ENCODE results near the gene ADM.

The ADM gene

DNA sequence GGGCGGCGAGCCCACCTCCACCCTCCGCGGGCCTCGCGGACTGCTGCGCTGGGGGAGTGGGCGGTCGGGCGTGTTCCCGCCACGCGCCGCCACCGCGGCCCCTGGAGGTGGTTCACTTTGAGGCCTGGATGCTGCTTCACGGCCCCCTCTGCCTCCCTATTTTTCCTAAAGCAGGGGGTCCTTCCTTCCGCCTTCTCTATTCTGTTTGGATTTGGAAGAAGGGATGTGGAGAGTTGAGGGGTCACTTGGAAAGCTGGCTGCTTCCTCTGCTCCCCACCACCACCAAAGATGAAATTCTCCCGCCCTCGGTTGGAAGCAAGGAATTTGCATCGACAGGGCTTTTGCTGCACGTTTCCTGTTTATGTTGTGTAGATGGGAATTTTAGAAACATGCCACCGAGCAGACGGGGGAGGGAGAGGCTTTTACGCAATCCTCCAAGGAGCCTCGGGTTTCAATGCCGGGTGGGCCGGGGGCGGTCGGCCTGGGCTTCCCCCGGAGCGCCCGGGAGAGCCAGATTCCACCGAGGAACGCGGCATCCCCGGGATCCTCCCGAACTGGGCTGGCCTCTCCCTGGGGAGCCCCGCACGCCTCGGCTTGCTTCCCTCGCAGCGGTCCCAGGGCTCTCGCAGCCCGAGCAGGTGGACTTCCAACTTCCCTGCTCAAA lies 10.5 kb upstream of the ADM start:
- H3K27me3 ChIP-seq (ENCODE audit: low read length): no peaks in the 10 kb centered on the region
- H3K4me3 ChIP-seq (ENCODE audit: insufficient read depth, low read length, poor library complexity, severe bottlenecking): peak overlapping the region; percentile 72
- peak overlapping the region; percentile 71 for H3K4me2 ChIP-seq (ENCODE audit: low read depth, low read length, poor library complexity, severe bottlenecking)
- peak overlapping the region; percentile 99 for H2AFZ ChIP-seq (ENCODE audit: low read depth, low read length, severe bottlenecking)
- H3K9ac ChIP-seq (ENCODE audit: low read length): peak overlapping the region; percentile 65
- H4K20me1 ChIP-seq (ENCODE audit: low read depth, low read length): no peaks in the 10 kb centered on the region
- H3K79me2 ChIP-seq (ENCODE audit: insufficient read depth, low read length): no peaks in the 10 kb centered on the region
- no peaks in the 10 kb centered on the region for H3K9me3 ChIP-seq (ENCODE audit: insufficient read depth, low read length)
- TF ChIP-seq CTCF (IDR thresholded peaks at IDR 0.05; ENCODE audit: insufficient read depth, low read length, poor library complexity, severe bottlenecking) (no peak), EZH2phosphoT487 (conservative IDR thresholded peaks at IDR 0.05; ENCODE audit: low read length) (peak; percentile 87; the same call in 1 of the 2 replicates)
- peaks cover 5% of the 10 kb centered on the region; the same call in 1 of the 2 replicates for H3F3A ChIP-seq (ENCODE audit: insufficient read depth)
- H3K36me3 ChIP-seq (ENCODE audit: low read length): no peaks in the 10 kb centered on the region
- H3K27ac ChIP-seq (ENCODE audit: low read depth, low read length): no peak overlapping the region
- H3K9me2 ChIP-seq (replicated peaks; ENCODE audit: insufficient read depth, low read length): no peaks in the 10 kb centered on the region

DNA sequence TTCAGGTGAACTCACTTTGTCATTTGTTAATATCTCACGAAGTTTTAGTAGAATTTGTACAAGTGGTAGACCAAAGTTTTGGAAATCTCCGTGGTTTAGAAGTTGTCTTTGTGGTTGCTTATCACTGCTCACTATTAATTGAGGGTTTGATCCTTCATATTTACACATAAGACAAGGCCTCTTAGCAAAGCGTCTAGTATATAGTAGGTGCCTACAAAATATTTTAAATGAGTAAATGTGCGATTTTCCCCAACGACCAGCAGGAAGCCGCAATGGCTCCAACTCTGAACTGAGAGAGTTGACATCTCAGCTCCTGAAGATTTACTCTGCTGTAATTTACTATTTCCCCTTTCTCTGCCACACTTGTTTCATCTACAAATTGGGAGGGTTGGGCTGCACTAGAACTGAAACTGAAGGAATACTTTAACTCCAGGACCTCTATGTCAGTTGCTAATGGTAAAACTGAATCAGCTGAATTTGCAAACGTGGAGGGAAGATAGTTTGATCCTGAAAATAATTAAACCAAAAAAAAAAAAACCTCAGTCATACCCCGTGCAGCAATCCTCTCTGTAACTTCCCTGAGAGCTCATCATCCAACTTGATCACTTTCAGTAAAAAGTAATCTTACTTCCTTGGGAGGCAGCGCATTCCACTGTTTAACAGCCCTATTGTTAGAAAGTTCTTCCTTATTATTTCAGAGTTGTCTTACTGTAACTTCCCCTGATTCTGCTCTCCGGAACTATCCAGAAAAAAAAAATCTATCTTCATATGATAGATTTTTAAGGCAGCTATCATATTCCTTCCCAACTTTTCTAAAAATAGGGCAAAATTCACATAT lies 9.6 kb upstream of the ADM start:
- no peaks in the 10 kb centered on the region for H3K36me3 ChIP-seq (ENCODE audit: low read length)
- no peak overlapping the region for H3K4me3 ChIP-seq (ENCODE audit: insufficient read depth, low read length, poor library complexity, severe bottlenecking)
- no peak overlapping the region for H2AFZ ChIP-seq (ENCODE audit: low read depth, low read length, severe bottlenecking)
- H3K27me3 ChIP-seq (ENCODE audit: low read length): no peaks in the 10 kb centered on the region
- no peak overlapping the region for H3K9ac ChIP-seq (ENCODE audit: low read length)
- H3K9me2 ChIP-seq (replicated peaks; ENCODE audit: insufficient read depth, low read length): no peaks in the 10 kb centered on the region
- H3K27ac ChIP-seq (ENCODE audit: low read depth, low read length): no peak overlapping the region
- TF ChIP-seq CTCF (IDR thresholded peaks at IDR 0.05; ENCODE audit: insufficient read depth, low read length, poor library complexity, severe bottlenecking) (no peak), EZH2phosphoT487 (conservative IDR thresholded peaks at IDR 0.05; ENCODE audit: low read length) (no peak)
- H3F3A ChIP-seq (ENCODE audit: insufficient read depth): peaks cover 5% of the 10 kb centered on the region; the same call in 1 of the 2 replicates
- no peaks in the 10 kb centered on the region for H4K20me1 ChIP-seq (ENCODE audit: low read depth, low read length)
- no peaks in the 10 kb centered on the region for H3K9me3 ChIP-seq (ENCODE audit: insufficient read depth, low read length)
- no peaks in the 10 kb centered on the region for H3K79me2 ChIP-seq (ENCODE audit: insufficient read depth, low read length)
- peak overlapping the region; percentile 71 for H3K4me2 ChIP-seq (ENCODE audit: low read depth, low read length, poor library complexity, severe bottlenecking)

GRCh38 chr11:10298342-10298741 lies 6.5 kb upstream of the ADM start:
- no peaks in the 10 kb centered on the region for H4K20me1 ChIP-seq (ENCODE audit: low read depth, low read length)
- H3K36me3 ChIP-seq (ENCODE audit: low read length): no peaks in the 10 kb centered on the region
- no peaks in the 10 kb centered on the region for H3K27me3 ChIP-seq (ENCODE audit: low read length)
- H3K27ac ChIP-seq (ENCODE audit: low read depth, low read length): no peak overlapping the region
- H2AFZ ChIP-seq (ENCODE audit: low read depth, low read length, severe bottlenecking): no peak overlapping the region
- no peaks in the 10 kb centered on the region for H3K79me2 ChIP-seq (ENCODE audit: insufficient read depth, low read length)
- H3K9me3 ChIP-seq (ENCODE audit: insufficient read depth, low read length): no peaks in the 10 kb centered on the region
- H3F3A ChIP-seq (ENCODE audit: insufficient read depth): no peaks in the 10 kb centered on the region
- no peak overlapping the region for H3K4me2 ChIP-seq (ENCODE audit: low read depth, low read length, poor library complexity, severe bottlenecking)
- TF ChIP-seq EZH2phosphoT487 (conservative IDR thresholded peaks at IDR 0.05; ENCODE audit: low read length): no peak
- TF ChIP-seq CTCF (IDR thresholded peaks at IDR 0.05; ENCODE audit: insufficient read depth, low read length, poor library complexity, severe bottlenecking): no peak
- H3K9me2 ChIP-seq (replicated peaks; ENCODE audit: insufficient read depth, low read length): no peaks in the 10 kb centered on the region
- H3K4me3 ChIP-seq (ENCODE audit: insufficient read depth, low read length, poor library complexity, severe bottlenecking): no peak overlapping the region
- no peak overlapping the region for H3K9ac ChIP-seq (ENCODE audit: low read length)

Measured in SU-DHL-6 (cell line).